Lower leg skin (tissue), 4 donors: ENCODE results near the gene ENTPD5. TPM values are rescaled to one million over a fixed set of nuclear protein-coding genes. Genes with fewer than 3 reads are reported as not detected.

Source experiments
- DNase-seq, 2 donors: peaks; one replicate each; pipeline ENCODE4 v3.0.0-alpha.2; 2019; ENCODE audit warnings: low spot score in 2 of 2
- H3K4me3 ChIP-seq: fragments of 200-600 bp; sonication (generic); 2 replicates; pipeline ENCODE4 v1.5.1; 2017; ENCODE audit warnings: mild to moderate bottlenecking, low read depth; ENCODE audit not compliant: poor library complexity, severe bottlenecking
- POLR2A ChIP-seq, 2 donors: fragments of 450-650 bp; IDR thresholded peaks; one replicate each; pipeline ENCODE4 v1.6.1; 2016 to 2017; ENCODE audit warnings: antibody characterized with exemption in 2 of 2, mild to moderate bottlenecking in 1 of 2, moderate library complexity in 1 of 2
- WGBS, 2 donors: methylation state at CpG; one replicate each; pipeline ENCODE4 v1.1.5; 2018; 5-methylcytosine and 5-hydroxymethylcytosine counted together
- intact Hi-C: fragments of 100-400 bp; cut with DNase I; formaldehyde crosslinking; loops from one replicate; pipeline ENCODE4 v1.15.0; 2023; ENCODE audit warnings: low total_unique reads
- total RNA-seq, 4 donors: library from RNA; depleted of rRNA; stranded (reverse); fragments of >200 nt; gene quantifications; one replicate each; pipeline ENCODE4 v1.1.0, GENCODE V29; 2016
- TF ChIP-seq, protein P1 (sequence below), 3 donors: fragments of 450-650 bp; IDR thresholded peaks; one replicate each; pipeline ENCODE4 v1.5.1; 2016; ENCODE audit warnings: antibody characterized with exemption in 3 of 3, mild to moderate bottlenecking in 3 of 3, moderate library complexity in 2 of 3

ENTPD5 gene
- total RNA-seq, 4 donors from 2014 or later, result 3.9 to 16.9 (median 10.8) TPM

DNA sequence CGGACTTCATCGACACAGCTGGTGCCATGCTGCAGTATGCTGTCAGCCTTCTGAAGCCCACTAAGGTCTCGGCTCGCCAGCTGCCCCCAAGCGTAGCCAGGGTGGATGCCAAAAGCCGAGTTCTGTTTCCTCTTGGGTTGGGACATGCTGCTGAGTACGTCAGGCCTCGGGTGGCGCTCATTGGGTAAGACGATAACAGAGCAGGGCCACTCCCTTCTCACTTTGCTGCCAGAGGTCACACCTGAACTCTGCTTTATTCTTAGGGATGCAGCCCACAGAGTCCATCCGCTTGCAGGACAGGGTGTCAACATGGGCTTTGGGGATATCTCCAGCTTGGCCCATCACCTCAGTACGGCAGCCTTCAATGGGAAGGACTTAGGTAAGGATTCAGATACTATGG is 57.9 kb downstream of the ENTPD5 start:
- WGBS, 2 donors, result 92% methylated on average over 12 of the region's 12 CpGs
- intact Hi-C loops, result no loop called here
- no peak for DNase-seq
- no peak for TF ChIP-seq POLR2A (IDR thresholded peaks at IDR 0.05)
- TF ChIP-seq, protein P1, sequence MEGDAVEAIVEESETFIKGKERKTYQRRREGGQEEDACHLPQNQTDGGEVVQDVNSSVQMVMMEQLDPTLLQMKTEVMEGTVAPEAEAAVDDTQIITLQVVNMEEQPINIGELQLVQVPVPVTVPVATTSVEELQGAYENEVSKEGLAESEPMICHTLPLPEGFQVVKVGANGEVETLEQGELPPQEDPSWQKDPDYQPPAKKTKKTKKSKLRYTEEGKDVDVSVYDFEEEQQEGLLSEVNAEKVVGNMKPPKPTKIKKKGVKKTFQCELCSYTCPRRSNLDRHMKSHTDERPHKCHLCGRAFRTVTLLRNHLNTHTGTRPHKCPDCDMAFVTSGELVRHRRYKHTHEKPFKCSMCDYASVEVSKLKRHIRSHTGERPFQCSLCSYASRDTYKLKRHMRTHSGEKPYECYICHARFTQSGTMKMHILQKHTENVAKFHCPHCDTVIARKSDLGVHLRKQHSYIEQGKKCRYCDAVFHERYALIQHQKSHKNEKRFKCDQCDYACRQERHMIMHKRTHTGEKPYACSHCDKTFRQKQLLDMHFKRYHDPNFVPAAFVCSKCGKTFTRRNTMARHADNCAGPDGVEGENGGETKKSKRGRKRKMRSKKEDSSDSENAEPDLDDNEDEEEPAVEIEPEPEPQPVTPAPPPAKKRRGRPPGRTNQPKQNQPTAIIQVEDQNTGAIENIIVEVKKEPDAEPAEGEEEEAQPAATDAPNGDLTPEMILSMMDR (IDR thresholded peaks at IDR 0.05), result no peak
- H3K4me3 ChIP-seq, result no peak overlapping the region

DNA sequence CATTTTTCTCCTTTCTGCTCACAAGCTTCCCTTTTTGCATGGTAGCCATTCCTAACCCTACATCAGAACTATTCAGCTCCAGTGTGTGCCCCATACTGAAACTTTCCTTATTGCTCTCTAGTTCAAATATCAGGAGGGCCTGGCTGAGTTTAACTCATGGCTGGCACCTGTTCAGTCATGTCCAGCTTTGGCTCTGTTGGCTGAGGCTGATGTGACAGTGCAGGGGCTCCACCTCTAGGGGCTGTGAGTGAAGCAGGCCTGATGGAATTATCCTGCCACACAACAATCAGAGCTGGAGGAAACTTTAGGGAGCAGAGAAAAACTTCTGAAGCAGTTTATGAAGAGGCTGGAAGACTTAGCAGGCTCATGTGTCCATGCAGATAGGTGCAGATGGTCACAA is 60.5 kb downstream of the ENTPD5 start:
- intact Hi-C loops, result no loop called here
- H3K4me3 ChIP-seq, result no peak overlapping the region
- DNase-seq, result no peak
- TF ChIP-seq, protein P1 (IDR thresholded peaks at IDR 0.05), result no peak
- TF ChIP-seq POLR2A (IDR thresholded peaks at IDR 0.05), result no peak

GRCh38 chr14:73955674-73956073 is 63.4 kb downstream of the ENTPD5 start:
- no peak for DNase-seq
- no peak for TF ChIP-seq POLR2A (IDR thresholded peaks at IDR 0.05)
- TF ChIP-seq, protein P1 (IDR thresholded peaks at IDR 0.05), result no peak
- no peak overlapping the region for H3K4me3 ChIP-seq
- 82 to 89% methylated on average over 5 of the region's 5 CpGs for WGBS, 2 donors
- intact Hi-C loops, result no loop called here

GRCh38 chr14:73953731-73954130 is 65.4 kb downstream of the ENTPD5 start:
- DNase-seq, result peak in 1 of 2 donors; percentile 8
- TF ChIP-seq, protein P1 (IDR thresholded peaks at IDR 0.05), result no peak
- no peak for TF ChIP-seq POLR2A (IDR thresholded peaks at IDR 0.05)
- H3K4me3 ChIP-seq, result no peak overlapping the region
- intact Hi-C loops, result no loop called here
- WGBS, 2 donors, result 53 to 60% methylated on average over 1 of the region's 1 CpG

DNA sequence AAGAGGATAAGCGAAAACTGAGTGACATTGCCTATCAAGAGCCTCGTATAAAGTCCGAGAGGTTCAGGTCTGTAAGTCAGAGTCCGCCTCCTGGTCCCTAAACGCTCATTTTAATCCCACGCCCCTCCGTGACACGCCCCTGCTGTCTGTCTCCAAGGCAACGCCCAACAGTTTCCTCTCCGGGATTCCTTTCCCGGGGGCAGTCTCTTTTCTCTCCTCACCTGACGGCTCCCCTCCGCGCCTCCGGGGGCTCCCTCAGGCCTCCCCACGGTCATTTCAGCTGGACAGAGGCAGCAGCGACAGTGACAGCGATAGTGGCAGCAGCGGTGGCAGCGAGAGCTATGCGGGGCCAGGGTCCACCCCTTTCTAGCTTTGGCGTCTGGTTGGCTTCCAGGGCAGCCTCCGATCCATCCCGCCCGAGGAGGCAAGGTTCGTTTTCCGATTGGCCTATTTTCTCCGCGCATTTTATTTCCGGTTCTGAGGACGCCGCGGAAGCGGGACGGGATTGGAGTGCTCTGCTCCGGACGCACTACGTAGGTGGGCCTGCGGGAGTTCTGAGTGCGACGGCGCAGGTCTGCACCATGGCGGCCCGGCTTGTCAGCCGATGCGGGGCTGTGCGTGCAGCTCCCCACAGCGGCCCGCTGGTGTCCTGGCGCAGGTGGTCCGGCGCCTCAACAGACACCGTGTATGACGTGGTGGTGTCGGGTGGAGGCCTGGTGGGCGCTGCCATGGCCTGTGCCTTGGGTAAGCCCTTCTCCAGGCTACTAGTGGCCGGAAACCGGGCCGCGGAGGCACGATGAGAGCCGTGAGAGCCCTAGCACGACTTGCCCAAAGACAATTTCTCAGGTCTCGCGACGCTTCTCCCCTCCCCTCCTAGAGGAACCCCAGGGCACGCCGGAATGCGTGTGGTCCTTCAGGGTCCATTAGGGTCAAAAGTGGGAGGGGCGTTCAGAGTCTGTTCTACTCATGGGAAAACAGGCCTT is 69.0 kb downstream of the ENTPD5 start, which contains the start of the genes COQ6 and FAM161B:
Gene COQ6, plus strand, starts transcription at position 551 of the 983 bp plus-strand sequence. Its CDS starts 31 bp downstream, at position 582.
Gene FAM161B, minus strand, starts transcription at position 343 of the 983 bp plus-strand sequence. Its CDS starts 68 bp downstream, at position 275.
- DNase-seq, result peak; percentile 94 to 98
- H3K4me3 ChIP-seq, result peak within 1 kb of the TSS; percentile 85
- peak in 1 of 2 donors; percentile 48 for TF ChIP-seq POLR2A (IDR thresholded peaks at IDR 0.05)
- TF ChIP-seq, protein P1 (IDR thresholded peaks at IDR 0.05), result no peak
- WGBS, 2 donors, result 0 to 1% methylated on average over 61 to 64 of the region's 70 CpGs
- intact Hi-C loops, result no loop called here
